ENCODE data around the gene TM9SF3. TPM values are rescaled to one million over a fixed set of nuclear protein-coding genes. Genes with fewer than 3 reads are reported as not detected.

Gene TM9SF3
- total and polyA plus RNA-seq, 2 experiments from 2014 or later: 37.3 to 72.5 TPM

DNA sequence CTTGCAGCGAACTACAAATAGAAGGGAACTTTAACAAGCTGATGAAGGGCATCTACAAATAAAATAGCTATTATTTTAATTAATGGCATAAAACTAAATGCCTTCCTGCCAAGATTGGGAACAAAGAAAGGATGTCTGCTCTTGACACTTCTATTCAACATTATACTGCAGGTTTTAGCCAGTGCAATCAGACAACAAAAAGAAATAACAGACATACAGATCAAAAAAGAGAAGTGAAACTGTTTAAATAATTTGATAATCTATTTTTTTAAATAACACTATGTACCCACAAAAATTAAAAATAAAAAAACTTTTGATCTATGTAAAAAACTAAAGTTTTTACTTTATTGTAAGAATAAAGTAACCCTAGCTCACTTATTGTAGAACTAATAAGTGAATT is 50.7 kb downstream of the TM9SF3 start:
- DNase-seq (ENCODE audit: low spot score): no peak
- ATAC-seq: no peak
- Histone ChIP-seq H3K79me2 (replicated peaks; ENCODE audit: insufficient read depth) (peaks cover 37% of the 10 kb centered on the region), H3K4me2 (no peak overlapping the region), H3K4me3 (no peak overlapping the region), H3F3A (replicated peaks; ENCODE audit: low read depth) (no peaks in the 10 kb centered on the region), H3K9me2 (ENCODE audit: insufficient read depth) (no peaks in the 10 kb centered on the region), H3K27me3 (ENCODE audit: insufficient read depth) (no peaks in the 10 kb centered on the region), H4K20me1 (replicated peaks; ENCODE audit: insufficient read depth) (peaks cover 6% of the 10 kb centered on the region; the same call in 1 of the 2 replicates), H3K36me3 (ENCODE audit: insufficient read depth) (peaks cover 3% of the 10 kb centered on the region), H3K4me1 (ENCODE audit: insufficient read depth) (no peaks in the 10 kb centered on the region), H2AFZ (no peak overlapping the region), H3K27ac (ENCODE audit: low read depth) (no peak overlapping the region)
- no peak for TF ChIP-seq ZNF331 (CRISPR knock-in tag; IDR thresholded peaks at IDR 0.05; ENCODE audit: low read depth)
- TF ChIP-seq, protein P1, sequence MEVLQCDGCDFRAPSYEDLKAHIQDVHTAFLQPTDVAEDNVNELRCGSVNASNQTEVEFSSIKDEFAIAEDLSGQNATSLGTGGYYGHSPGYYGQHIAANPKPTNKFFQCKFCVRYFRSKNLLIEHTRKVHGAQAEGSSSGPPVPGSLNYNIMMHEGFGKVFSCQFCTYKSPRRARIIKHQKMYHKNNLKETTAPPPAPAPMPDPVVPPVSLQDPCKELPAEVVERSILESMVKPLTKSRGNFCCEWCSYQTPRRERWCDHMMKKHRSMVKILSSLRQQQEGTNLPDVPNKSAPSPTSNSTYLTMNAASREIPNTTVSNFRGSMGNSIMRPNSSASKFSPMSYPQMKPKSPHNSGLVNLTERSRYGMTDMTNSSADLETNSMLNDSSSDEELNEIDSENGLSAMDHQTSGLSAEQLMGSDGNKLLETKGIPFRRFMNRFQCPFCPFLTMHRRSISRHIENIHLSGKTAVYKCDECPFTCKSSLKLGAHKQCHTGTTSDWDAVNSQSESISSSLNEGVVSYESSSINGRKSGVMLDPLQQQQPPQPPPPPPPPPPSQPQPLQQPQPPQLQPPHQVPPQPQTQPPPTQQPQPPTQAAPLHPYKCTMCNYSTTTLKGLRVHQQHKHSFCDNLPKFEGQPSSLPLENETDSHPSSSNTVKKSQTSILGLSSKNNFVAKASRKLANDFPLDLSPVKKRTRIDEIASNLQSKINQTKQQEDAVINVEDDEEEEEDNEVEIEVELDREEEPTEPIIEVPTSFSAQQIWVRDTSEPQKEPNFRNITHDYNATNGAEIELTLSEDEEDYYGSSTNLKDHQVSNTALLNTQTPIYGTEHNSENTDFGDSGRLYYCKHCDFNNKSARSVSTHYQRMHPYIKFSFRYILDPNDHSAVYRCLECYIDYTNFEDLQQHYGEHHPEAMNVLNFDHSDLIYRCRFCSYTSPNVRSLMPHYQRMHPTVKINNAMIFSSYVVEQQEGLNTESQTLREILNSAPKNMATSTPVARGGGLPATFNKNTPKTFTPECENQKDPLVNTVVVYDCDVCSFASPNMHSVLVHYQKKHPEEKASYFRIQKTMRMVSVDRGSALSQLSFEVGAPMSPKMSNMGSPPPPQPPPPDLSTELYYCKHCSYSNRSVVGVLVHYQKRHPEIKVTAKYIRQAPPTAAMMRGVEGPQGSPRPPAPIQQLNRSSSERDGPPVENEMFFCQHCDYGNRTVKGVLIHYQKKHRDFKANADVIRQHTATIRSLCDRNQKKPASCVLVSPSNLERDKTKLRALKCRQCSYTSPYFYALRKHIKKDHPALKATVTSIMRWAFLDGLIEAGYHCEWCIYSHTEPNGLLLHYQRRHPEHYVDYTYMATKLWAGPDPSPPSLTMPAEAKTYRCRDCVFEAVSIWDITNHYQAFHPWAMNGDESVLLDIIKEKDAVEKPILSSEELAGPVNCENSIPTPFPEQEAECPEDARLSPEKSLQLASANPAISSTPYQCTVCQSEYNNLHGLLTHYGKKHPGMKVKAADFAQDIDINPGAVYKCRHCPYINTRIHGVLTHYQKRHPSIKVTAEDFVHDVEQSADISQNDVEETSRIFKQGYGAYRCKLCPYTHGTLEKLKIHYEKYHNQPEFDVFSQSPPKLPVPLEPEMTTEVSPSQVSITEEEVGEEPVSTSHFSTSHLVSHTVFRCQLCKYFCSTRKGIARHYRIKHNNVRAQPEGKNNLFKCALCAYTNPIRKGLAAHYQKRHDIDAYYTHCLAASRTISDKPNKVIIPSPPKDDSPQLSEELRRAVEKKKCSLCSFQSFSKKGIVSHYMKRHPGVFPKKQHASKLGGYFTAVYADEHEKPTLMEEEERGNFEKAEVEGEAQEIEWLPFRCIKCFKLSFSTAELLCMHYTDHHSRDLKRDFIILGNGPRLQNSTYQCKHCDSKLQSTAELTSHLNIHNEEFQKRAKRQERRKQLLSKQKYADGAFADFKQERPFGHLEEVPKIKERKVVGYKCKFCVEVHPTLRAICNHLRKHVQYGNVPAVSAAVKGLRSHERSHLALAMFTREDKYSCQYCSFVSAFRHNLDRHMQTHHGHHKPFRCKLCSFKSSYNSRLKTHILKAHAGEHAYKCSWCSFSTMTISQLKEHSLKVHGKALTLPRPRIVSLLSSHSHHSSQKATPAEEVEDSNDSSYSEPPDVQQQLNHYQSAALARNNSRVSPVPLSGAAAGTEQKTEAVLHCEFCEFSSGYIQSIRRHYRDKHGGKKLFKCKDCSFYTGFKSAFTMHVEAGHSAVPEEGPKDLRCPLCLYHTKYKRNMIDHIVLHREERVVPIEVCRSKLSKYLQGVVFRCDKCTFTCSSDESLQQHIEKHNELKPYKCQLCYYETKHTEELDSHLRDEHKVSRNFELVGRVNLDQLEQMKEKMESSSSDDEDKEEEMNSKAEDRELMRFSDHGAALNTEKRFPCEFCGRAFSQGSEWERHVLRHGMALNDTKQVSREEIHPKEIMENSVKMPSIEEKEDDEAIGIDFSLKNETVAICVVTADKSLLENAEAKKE (CRISPR knock-in tag; IDR thresholded peaks at IDR 0.05): no peak
- TF ChIP-seq EZH2phosphoT487 (IDR thresholded peaks at IDR 0.05; ENCODE audit: unreplicated experiment): no peak
- TF ChIP-seq, protein P2, sequence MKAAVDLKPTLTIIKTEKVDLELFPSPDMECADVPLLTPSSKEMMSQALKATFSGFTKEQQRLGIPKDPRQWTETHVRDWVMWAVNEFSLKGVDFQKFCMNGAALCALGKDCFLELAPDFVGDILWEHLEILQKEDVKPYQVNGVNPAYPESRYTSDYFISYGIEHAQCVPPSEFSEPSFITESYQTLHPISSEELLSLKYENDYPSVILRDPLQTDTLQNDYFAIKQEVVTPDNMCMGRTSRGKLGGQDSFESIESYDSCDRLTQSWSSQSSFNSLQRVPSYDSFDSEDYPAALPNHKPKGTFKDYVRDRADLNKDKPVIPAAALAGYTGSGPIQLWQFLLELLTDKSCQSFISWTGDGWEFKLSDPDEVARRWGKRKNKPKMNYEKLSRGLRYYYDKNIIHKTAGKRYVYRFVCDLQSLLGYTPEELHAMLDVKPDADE (IDR thresholded peaks at IDR 0.05): no peak
- no peak for TF ChIP-seq POLR2AphosphoS5 (IDR thresholded peaks at IDR 0.05; ENCODE audit: low read depth)
- no peak for TF ChIP-seq NANOG (IDR thresholded peaks at IDR 0.05; ENCODE audit: borderline replicate concordance)
- TF ChIP-seq, protein P3, sequence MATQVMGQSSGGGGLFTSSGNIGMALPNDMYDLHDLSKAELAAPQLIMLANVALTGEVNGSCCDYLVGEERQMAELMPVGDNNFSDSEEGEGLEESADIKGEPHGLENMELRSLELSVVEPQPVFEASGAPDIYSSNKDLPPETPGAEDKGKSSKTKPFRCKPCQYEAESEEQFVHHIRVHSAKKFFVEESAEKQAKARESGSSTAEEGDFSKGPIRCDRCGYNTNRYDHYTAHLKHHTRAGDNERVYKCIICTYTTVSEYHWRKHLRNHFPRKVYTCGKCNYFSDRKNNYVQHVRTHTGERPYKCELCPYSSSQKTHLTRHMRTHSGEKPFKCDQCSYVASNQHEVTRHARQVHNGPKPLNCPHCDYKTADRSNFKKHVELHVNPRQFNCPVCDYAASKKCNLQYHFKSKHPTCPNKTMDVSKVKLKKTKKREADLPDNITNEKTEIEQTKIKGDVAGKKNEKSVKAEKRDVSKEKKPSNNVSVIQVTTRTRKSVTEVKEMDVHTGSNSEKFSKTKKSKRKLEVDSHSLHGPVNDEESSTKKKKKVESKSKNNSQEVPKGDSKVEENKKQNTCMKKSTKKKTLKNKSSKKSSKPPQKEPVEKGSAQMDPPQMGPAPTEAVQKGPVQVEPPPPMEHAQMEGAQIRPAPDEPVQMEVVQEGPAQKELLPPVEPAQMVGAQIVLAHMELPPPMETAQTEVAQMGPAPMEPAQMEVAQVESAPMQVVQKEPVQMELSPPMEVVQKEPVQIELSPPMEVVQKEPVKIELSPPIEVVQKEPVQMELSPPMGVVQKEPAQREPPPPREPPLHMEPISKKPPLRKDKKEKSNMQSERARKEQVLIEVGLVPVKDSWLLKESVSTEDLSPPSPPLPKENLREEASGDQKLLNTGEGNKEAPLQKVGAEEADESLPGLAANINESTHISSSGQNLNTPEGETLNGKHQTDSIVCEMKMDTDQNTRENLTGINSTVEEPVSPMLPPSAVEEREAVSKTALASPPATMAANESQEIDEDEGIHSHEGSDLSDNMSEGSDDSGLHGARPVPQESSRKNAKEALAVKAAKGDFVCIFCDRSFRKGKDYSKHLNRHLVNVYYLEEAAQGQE (IDR thresholded peaks at IDR 0.05; ENCODE audit: unreplicated experiment): no peak
- no peak for TF ChIP-seq ZNF114 (CRISPR knock-in tag; IDR thresholded peaks at IDR 0.05)
- no peak for TF ChIP-seq STAT1 (IDR thresholded peaks at IDR 0.05; ENCODE audit: unreplicated experiment)
- no peak for TF ChIP-seq CREB1 (CRISPR knock-in tag; IDR thresholded peaks at IDR 0.05; ENCODE audit: low read depth)
- no peak for TF ChIP-seq EZH2 (IDR thresholded peaks at IDR 0.05; ENCODE audit: low read depth, unreplicated experiment)
- TF ChIP-seq JUNB (IDR thresholded peaks at IDR 0.05; ENCODE audit: unreplicated experiment): no peak
- TF ChIP-seq, protein P4, sequence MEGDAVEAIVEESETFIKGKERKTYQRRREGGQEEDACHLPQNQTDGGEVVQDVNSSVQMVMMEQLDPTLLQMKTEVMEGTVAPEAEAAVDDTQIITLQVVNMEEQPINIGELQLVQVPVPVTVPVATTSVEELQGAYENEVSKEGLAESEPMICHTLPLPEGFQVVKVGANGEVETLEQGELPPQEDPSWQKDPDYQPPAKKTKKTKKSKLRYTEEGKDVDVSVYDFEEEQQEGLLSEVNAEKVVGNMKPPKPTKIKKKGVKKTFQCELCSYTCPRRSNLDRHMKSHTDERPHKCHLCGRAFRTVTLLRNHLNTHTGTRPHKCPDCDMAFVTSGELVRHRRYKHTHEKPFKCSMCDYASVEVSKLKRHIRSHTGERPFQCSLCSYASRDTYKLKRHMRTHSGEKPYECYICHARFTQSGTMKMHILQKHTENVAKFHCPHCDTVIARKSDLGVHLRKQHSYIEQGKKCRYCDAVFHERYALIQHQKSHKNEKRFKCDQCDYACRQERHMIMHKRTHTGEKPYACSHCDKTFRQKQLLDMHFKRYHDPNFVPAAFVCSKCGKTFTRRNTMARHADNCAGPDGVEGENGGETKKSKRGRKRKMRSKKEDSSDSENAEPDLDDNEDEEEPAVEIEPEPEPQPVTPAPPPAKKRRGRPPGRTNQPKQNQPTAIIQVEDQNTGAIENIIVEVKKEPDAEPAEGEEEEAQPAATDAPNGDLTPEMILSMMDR (conservative IDR thresholded peaks at IDR 0.05; ENCODE audit: low read depth in 2 of 2): no peak
- H3K27me3 Mint-ChIP-seq (ENCODE audit: insufficient read depth, low read depth, poor library complexity): no peaks in the 10 kb centered on the region
- H3K27ac Mint-ChIP-seq: no peak overlapping the region
- peaks cover 19% of the 10 kb centered on the region; the same call in 2 of the 3 replicates for H3K36me3 Mint-ChIP-seq (ENCODE audit: low read depth)
- H3K4me1 Mint-ChIP-seq: no peaks in the 10 kb centered on the region
- H3K4me3 Mint-ChIP-seq: no peak overlapping the region
- no peaks in the 10 kb centered on the region for H3K9me3 Mint-ChIP-seq

All from GM23338 (cell line).